HG03175 (cell line): Measurements from ENCODE around the gene FAM83B.
"Not testable (repeated sequence)": the region's sequence is repeated elsewhere in the genome, so short reads cannot be mapped to it uniquely, and the experiment has no call there.

Experiments used
- ATAC-seq: cut with Tn5 transposase; IDR thresholded peaks from one replicate; pipeline ENCODE4 v1.9.1; 2021; ENCODE audit warnings: mild to moderate bottlenecking, moderate library complexity; ENCODE audit not compliant: unreplicated experiment

FAM83B gene

GRCh38 chr6:54856129-54856528, 9.6 kb downstream of the FAM83B start:
- no peak for ATAC-seq

- ATAC-seq = no peak
Measured at GRCh38 chr6:54860132-54860531, 13.6 kb downstream of the FAM83B start.

- no peak for ATAC-seq
Measured at GRCh38 chr6:54860739-54861138, 14.2 kb downstream of the FAM83B start.

- no peak for ATAC-seq
Measured at GRCh38 chr6:54861905-54862616, 15.5 kb downstream of the FAM83B start.

- no peak for ATAC-seq
Measured at GRCh38 chr6:54864272-54864671, 17.7 kb downstream of the FAM83B start.

- no peak for ATAC-seq
Measured at GRCh38 chr6:54865091-54865631, 18.6 kb downstream of the FAM83B start.

GRCh38 chr6:54868556-54868955, 22.0 kb downstream of the FAM83B start:
- ATAC-seq = no peak

GRCh38 chr6:54873599-54873998, 27.0 kb downstream of the FAM83B start:
- no peak for ATAC-seq

- no peak for ATAC-seq
Measured at GRCh38 chr6:54874349-54875048, 27.9 kb downstream of the FAM83B start.

GRCh38 chr6:54875539-54875938, 29.0 kb downstream of the FAM83B start:
- no peak for ATAC-seq

GRCh38 chr6:54876365-54876764, 29.8 kb downstream of the FAM83B start:
- no peak for ATAC-seq

- no peak for ATAC-seq
Measured at GRCh38 chr6:54876871-54877270, 30.3 kb downstream of the FAM83B start.

- ATAC-seq = peak; percentile 83
Measured at GRCh38 chr6:54877713-54878317, 31.2 kb downstream of the FAM83B start.

GRCh38 chr6:54878718-54879117, 32.1 kb downstream of the FAM83B start:
- ATAC-seq = no peak

- ATAC-seq = no peak
Measured at GRCh38 chr6:54879188-54879985, 32.8 kb downstream of the FAM83B start.

GRCh38 chr6:54881067-54881730, 34.6 kb downstream of the FAM83B start:
- no peak for ATAC-seq

GRCh38 chr6:54881891-54882290, 35.3 kb downstream of the FAM83B start:
- not testable (repeated sequence) for ATAC-seq

GRCh38 chr6:54886932-54887584, 40.5 kb downstream of the FAM83B start:
- ATAC-seq = no peak

- no peak for ATAC-seq
Measured at GRCh38 chr6:54891536-54891935, 45.0 kb downstream of the FAM83B start.

- no peak for ATAC-seq
Measured at GRCh38 chr6:54892831-54893230, 46.3 kb downstream of the FAM83B start.
